GM18873 (cell line): Measurements from ENCODE around the gene THBS2.
"Not testable (repeated sequence)": the region's sequence is repeated elsewhere in the genome, so short reads cannot be mapped to it uniquely, and the experiment has no call there.

ENCODE experiments used
- ATAC-seq: cut with Tn5 transposase; IDR thresholded peaks from one replicate; pipeline ENCODE4 v1.9.1; 2021; ENCODE audit warnings: mild to moderate bottlenecking, moderate library complexity, moderate number of reproducible peaks; ENCODE audit not compliant: unreplicated experiment, low FRiP score

Gene THBS2

GRCh38 chr6:169273511-169273910, 19.9 kb upstream of the THBS2 start:
- ATAC-seq: no peak

- no peak for ATAC-seq
Measured at GRCh38 chr6:169271877-169272216, 18.2 kb upstream of the THBS2 start.

- ATAC-seq: no peak
Measured at GRCh38 chr6:169271158-169271876, 17.7 kb upstream of the THBS2 start.

- ATAC-seq: not testable (repeated sequence)
Measured at GRCh38 chr6:169270077-169270380, 16.4 kb upstream of the THBS2 start.

GRCh38 chr6:169269180-169270076, 15.8 kb upstream of the THBS2 start:
- ATAC-seq: no peak

- ATAC-seq: no peak
Measured at GRCh38 chr6:169268276-169268675, 14.6 kb upstream of the THBS2 start.

GRCh38 chr6:169266746-169267591, 13.3 kb upstream of the THBS2 start:
- no peak for ATAC-seq

GRCh38 chr6:169266261-169266660, 12.6 kb upstream of the THBS2 start:
- no peak for ATAC-seq

GRCh38 chr6:169265486-169266131, 12.0 kb upstream of the THBS2 start:
- no peak for ATAC-seq

- ATAC-seq: no peak
Measured at GRCh38 chr6:169263836-169264608, 10.4 kb upstream of the THBS2 start.

- ATAC-seq: no peak
Measured at GRCh38 chr6:169263374-169263773, 9.7 kb upstream of the THBS2 start.

GRCh38 chr6:169262602-169263001, 9.0 kb upstream of the THBS2 start:
- not testable (repeated sequence) for ATAC-seq

GRCh38 chr6:169256518-169256917, 2.9 kb upstream of the THBS2 start:
- no peak for ATAC-seq

- ATAC-seq: no peak
Measured at GRCh38 chr6:169256061-169256460, 2.4 kb upstream of the THBS2 start.

GRCh38 chr6:169255643-169256042, 2.0 kb upstream of the THBS2 start:
- ATAC-seq: no peak

- ATAC-seq: no peak
Measured at GRCh38 chr6:169254456-169255316, 1.0 kb upstream of the THBS2 start.

GRCh38 chr6:169252505-169253189, 999 bp downstream of the THBS2 start:
- no peak for ATAC-seq

GRCh38 chr6:169251822-169252504, 1.7 kb downstream of the THBS2 start:
- ATAC-seq: no peak
